NCI-H2227 treated with DMSO at 0.1 percent for 48 hours (cell line): Measurements from ENCODE around the gene REELD1.

Experiments
- DNase-seq: peaks from one replicate; lab custom pipeline; 2025; lab: John Stamatoyannopoulos, UW

Gene REELD1

GRCh38 chr4:146224326-146224966 lies 10.1 kb downstream of the REELD1 start:
- DNase-seq = no peak

DNA sequence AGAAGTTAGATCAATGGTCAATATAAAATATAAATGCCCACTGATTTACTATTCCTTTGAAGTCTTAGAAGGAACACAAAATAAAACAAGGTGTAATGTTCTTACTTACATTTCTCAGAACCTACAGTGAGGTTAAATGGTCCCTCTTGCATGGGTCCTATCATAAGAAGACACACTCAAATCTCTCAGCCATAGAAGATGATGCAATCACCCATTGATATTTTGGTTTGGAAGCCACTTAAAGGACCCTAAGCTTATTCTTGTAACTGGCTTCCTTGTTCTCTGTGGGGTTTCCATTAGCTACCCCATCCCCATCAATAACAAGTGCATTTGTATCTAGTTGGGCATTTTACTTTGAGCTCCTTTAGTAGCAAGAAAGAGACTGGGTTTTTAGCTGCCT lies 15.1 kb downstream of the REELD1 start:
- DNase-seq = no peak

DNA sequence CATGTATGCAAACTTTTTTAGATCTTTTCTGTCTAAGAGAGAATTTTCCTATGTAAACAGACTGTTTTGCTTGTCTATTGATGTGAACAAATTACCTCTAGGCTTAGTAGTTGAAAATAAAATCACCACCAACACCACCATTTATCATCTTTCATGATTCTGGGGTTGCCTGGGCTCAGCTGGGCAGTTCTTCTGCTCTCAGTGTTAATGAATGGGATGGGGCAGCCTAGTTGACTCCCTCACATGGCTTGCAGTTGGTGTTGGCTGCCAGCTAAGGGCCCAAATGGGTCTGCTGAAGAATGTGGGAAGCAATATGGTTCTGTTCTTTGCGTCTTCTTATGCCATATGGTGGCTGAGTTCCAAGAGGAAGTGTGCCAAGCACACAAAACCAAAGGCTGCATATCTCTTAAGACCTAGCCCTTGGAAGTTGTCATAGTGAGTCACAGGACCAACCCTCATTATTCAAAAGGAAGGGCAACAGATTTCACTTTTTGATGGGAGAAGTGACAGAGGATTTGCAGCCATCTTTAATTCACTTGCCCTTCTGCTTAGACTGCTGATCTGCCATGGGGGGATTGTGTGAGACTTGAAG lies 17.9 kb downstream of the REELD1 start:
- no peak for DNase-seq

DNA sequence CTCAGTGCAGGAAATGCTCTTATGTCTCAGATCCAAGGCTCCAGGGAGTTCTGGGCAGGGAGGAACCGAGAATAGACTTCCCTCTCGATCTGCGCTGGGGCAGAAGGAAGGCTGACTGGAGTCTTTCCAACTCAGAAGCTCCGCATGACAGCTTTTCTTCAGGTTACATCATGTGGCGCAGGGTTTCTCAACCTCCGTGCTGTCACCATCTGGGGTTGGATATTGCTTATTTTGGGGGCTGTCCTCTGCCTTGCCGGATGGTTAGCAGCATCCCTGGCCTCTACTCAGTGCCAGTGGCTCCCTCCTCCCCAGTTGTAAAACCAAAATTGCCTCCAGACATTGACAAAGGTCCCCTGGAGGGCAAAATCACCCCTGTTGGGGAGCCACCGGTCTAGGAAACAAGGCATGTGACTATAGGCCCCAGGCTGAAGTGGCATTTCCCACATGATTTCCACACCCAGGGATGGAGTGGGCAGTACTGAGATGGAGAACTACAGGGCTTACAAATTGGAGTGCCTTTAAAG lies 21.4 kb downstream of the REELD1 start:
- DNase-seq = no peak

DNA sequence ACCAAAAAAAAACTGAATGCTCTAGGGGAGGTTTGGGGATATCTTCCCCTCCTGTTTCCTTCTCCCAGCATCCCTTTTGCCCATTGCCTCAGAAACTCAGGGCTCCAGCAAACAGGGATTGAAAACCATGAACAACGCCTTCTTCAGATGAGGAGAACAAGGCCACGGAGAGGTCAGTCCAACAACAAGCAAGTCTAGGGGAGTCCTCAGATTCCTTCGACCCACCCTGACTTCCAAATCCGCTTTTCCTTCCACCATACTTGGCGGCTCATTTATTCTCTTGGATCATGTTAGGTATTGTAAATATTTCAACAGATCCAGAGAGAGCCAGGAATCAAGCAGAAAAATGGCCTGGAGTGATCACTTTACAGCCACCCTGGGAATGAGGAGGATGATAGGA lies 21.9 kb downstream of the REELD1 start:
- DNase-seq = no peak

- no peak for DNase-seq
Measured at GRCh38 chr4:146237092-146237491, 22.8 kb downstream of the REELD1 start.

- no peak for DNase-seq
Measured at GRCh38 chr4:146238107-146238506, 23.8 kb downstream of the REELD1 start.

GRCh38 chr4:146243141-146243882 lies 29.0 kb downstream of the REELD1 start:
- DNase-seq = no peak

GRCh38 chr4:146243883-146244277 lies 29.5 kb downstream of the REELD1 start:
- no peak for DNase-seq

- no peak for DNase-seq
Measured at GRCh38 chr4:146244496-146244895, 30.2 kb downstream of the REELD1 start.

- DNase-seq = no peak
Measured at GRCh38 chr4:146245246-146245645, 30.9 kb downstream of the REELD1 start.

GRCh38 chr4:146245850-146246249 lies 31.5 kb downstream of the REELD1 start:
- no peak for DNase-seq

DNA sequence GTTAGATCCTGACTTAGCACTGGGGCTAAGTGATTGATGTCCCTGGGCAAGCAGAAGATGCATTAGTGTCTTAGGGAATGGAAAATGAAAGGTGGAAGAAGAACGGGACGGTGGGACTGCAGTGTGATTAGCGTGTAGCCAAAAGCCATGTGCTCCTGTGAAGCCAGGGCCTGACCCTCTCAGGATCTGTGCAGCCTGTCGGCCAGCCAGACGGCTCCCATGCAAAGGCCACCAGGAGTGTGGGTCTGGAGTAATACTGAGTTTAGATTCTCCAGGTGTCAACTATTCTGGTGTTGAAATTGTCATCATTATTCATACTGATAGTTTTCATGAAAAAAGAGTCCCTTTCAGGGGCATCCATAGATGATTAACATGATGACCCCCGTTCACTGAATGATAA lies 32.0 kb downstream of the REELD1 start:
- no peak for DNase-seq

DNA sequence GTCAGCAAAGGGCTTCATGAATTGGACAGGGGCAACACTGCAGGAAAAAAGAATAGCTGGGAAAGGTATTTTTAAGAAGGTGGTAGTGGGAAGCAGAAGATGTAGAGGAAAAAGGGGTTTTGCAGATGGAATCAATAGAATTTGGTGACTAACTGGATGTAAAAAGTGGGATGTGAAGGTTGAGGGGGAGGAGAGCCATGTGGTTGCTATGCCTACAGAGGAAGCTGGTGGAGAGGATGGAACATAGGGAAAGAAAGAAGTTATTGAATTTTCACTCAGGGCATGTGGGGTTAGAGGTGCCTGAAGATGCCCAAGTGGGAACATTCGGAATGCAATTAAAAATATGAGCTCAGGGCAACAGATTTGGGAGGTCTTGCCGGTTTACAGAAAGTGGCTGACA lies 33.0 kb downstream of the REELD1 start:
- DNase-seq = no peak

- no peak for DNase-seq
Measured at GRCh38 chr4:146252969-146253611, 38.8 kb downstream of the REELD1 start.

- DNase-seq = no peak
Measured at GRCh38 chr4:146255463-146255862, 41.1 kb downstream of the REELD1 start.

GRCh38 chr4:146255874-146256273 lies 41.5 kb downstream of the REELD1 start:
- no peak for DNase-seq

GRCh38 chr4:146256328-146256727 lies 42.0 kb downstream of the REELD1 start:
- DNase-seq = no peak

DNA sequence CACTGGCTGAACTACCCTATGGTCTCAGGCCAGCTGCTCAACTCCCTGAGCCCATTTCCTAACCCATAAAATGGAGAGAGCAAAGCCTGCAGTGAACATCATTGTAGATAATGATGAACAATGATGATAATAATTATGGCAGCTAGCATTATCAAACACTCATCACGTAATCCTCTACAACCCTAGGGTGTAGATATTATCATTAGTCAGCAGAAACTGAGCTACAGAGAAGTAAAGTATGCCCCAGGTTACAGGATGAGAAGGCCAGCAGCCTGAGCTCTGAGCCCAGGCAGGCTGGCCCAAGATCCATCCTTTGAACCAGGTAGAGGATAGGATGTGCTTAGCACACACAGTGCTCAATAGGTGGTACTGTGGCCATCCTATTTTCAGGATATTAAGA lies 43.2 kb downstream of the REELD1 start:
- DNase-seq = no peak

DNA sequence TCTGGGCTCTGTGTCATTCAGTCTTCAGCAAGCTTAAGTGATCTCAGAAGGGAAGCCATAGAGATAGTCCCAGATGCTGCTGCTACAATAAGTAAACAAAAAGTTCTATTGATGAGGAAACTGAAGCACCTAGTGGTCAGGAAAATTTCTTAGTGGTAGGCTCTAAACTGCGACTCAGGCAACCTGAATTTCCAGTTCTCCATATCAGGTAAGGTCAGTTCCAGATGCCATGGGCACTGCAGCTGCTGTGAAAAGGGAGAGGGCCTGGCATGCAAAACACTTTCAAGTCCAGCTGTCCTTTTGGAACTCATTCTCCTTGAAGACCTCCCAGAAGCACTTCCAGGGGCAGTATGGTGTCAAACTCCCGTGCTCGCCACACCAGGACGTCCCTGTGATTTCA lies 46.2 kb downstream of the REELD1 start:
- no peak for DNase-seq

DNA sequence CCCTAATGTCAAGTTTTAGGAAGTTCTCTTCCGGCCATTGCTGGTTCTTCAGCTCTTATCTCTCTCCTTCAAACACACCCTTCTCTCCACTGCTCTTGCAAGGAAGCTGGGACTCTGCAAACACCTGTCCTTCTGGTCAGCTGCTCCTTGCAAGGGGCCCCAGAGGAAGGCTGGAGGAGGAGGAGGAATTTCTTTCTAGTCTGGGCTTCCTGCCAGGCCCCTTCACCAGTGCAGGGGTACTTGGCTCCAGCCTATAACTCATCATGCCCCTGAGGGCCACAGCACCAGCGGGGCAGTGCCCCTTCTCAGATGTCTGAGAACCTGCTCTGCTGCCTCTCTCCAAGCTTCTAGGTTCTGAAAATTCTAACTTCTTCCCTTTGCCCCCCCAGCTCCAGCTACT lies 46.7 kb downstream of the REELD1 start:
- no peak for DNase-seq

DNA sequence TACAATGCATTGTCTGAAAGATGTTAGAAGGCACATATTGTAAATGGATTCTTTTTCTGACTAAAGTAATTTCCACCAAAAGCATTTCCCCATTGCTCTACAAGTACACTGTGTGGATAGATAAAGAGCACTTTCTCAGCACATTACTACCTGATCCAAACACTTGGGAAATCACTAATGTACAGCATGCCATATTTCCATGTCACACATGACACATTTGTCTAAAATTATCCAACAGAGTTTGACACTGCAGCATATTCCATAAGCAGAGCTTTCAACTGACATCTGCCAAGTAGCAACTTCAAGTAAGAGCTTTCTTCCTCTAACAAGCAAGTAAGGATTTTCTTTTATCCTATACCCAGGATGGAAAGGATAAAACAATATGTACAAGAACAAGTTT lies 49.5 kb downstream of the REELD1 start:
- DNase-seq = no peak
